OCI-M2 (cell line): ENCODE measurements around the gene RHCE.
"Not testable (repeated sequence)": the region's sequence is repeated elsewhere in the genome, so short reads cannot be mapped to it uniquely, and the experiment has no call there.

ENCODE experiments used
- DNase-seq: peaks from one replicate; lab custom pipeline; 2025; ENCODE audit not compliant: unreplicated experiment; lab: John Stamatoyannopoulos, UW

RHCE gene

GRCh38 chr1:25402947-25403803, 17.4 kb downstream of the RHCE start:
- not testable (repeated sequence) for DNase-seq

GRCh38 chr1:25398079-25398478, 22.5 kb downstream of the RHCE start:
- DNase-seq, result not testable (repeated sequence)

GRCh38 chr1:25397549-25397948, 23.1 kb downstream of the RHCE start:
- not testable (repeated sequence) for DNase-seq

GRCh38 chr1:25392841-25393240, 27.8 kb downstream of the RHCE start:
- no peak for DNase-seq

GRCh38 chr1:25389721-25390120, 30.9 kb downstream of the RHCE start:
- DNase-seq, result not testable (repeated sequence)

GRCh38 chr1:25388691-25389090, 31.9 kb downstream of the RHCE start:
- not testable (repeated sequence) for DNase-seq

GRCh38 chr1:25387096-25387495, 33.5 kb downstream of the RHCE start:
- DNase-seq, result not testable (repeated sequence)

GRCh38 chr1:25383875-25384274, 36.8 kb downstream of the RHCE start:
- DNase-seq, result not testable (repeated sequence)

- not testable (repeated sequence) for DNase-seq
These were observed 37.5 kb downstream of the RHCE start for GRCh38 chr1:25383090-25383489.

- DNase-seq, result not testable (repeated sequence)
These were observed 38.1 kb downstream of the RHCE start for GRCh38 chr1:25382543-25382942.

- DNase-seq, result not testable (repeated sequence)
These were observed 42.3 kb downstream of the RHCE start for GRCh38 chr1:25378367-25378766.

- DNase-seq, result not testable (repeated sequence)
These were observed 48.9 kb downstream of the RHCE start for GRCh38 chr1:25371757-25372156.

GRCh38 chr1:25369691-25370271, 50.8 kb downstream of the RHCE start:
- not testable (repeated sequence) for DNase-seq

- DNase-seq, result no peak
These were observed 51.4 kb downstream of the RHCE start for GRCh38 chr1:25369241-25369640.

GRCh38 chr1:25362634-25363559, 57.7 kb downstream of the RHCE start:
- DNase-seq, result not testable (repeated sequence)

- no peak for DNase-seq
These were observed 58.7 kb downstream of the RHCE start for GRCh38 chr1:25361901-25362300.

- DNase-seq, result no peak
These were observed 59.7 kb downstream of the RHCE start for GRCh38 chr1:25360596-25361581.

GRCh38 chr1:25356848-25357247, 63.8 kb downstream of the RHCE start:
- no peak for DNase-seq

- no peak for DNase-seq
These were observed 64.2 kb downstream of the RHCE start for GRCh38 chr1:25356441-25356840.

GRCh38 chr1:25355841-25356395, 64.7 kb downstream of the RHCE start:
- DNase-seq, result no peak
